Suppressor macrophage treated with lipopolysaccharide for 1 hour (primary cell): ENCODE measurements around the gene MAGED2.
"Not testable (repeated sequence)": the region's sequence is repeated elsewhere in the genome, so short reads cannot be mapped to it uniquely, and the experiment has no call there.

Experiments used
- DNase-seq, 3 donors: peaks; one replicate each; pipeline ENCODE4 v3.0.0-alpha.2; 2020 to 2022

Gene MAGED2

DNA sequence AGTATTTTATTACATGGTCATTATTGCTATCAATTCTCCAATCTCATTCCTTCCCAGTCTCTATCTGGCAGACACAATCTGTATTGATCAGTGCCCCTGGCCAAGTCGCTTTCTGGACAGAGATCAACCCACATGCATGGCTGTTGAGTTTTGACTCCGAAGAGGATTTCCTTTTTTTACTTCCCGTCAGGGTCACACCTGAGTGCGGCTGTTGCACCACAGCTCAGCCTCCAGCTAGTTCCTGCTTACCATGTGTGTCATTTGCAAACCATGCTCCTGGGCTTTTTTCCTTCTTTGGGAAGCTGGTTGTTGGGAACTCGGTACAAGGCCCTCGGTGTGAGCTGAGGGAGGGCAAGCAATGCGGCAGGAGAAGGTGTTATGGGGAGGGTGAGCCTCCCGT, 11.7 kb downstream of the MAGED2 start:
- DNase-seq, result no peak

- DNase-seq, result no peak
Observed at GRCh38 chrX:54820737-54821136, 13.2 kb downstream of the MAGED2 start.

GRCh38 chrX:54821310-54821709, 13.8 kb downstream of the MAGED2 start:
- DNase-seq, result no peak

DNA sequence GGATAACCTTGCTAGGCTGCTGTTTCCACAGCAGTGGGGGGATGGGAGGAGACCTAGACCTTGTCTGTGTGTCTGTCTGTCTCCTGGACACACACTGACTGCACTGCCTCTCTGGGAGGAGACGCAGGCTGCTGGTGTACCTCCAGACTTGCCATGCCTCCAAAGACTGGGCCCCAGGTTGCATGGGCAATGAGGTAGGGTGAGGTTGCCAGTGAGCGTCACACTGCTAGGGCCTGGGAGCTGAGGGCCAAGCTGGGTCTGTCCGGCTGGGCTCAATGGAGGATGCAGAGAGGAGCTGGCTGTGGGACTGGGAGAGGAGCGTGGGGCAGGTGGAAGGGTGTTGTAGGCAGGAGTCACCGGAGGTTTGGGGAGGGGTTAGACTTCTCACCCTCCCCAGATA, 16.6 kb downstream of the MAGED2 start:
- DNase-seq, result no peak

- no peak for DNase-seq
Observed at GRCh38 chrX:54824722-54825121, 17.2 kb downstream of the MAGED2 start.

DNA sequence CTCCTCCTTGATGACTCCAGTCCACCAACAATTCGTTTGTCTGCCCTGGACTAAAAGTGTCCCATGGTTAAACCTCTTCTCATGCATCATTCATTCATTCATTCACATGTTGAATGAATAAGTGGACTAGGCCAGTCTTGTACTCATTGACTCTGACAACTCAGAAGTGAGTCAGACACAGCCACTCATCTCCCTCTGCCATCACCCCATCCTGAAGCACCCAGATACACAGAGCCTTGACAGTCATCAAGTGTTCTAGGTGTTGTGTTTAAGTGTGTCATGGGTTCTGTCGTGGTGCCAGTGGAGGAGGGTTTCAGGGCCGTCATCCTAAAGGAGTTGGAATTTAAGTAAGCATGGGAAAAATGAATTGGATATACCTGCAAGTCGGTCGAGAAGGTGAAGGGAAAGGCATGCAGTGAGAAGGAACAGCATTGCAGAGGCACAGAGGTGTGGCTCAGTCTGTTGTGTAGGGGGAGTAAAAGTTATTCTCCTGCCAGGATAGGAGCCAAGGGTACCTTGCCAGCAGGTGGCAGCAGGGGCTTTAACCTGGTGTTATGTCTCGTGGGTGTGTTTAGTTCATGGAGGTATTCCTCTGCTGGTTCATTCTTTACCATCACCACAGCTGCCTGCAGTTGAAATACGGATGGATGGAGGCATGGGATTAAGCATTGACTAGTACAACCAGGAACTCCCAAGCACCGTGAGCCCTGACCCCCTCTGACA, 18.3 kb downstream of the MAGED2 start:
- DNase-seq, result no peak

GRCh38 chrX:54826598-54826997, 19.1 kb downstream of the MAGED2 start:
- no peak for DNase-seq

DNA sequence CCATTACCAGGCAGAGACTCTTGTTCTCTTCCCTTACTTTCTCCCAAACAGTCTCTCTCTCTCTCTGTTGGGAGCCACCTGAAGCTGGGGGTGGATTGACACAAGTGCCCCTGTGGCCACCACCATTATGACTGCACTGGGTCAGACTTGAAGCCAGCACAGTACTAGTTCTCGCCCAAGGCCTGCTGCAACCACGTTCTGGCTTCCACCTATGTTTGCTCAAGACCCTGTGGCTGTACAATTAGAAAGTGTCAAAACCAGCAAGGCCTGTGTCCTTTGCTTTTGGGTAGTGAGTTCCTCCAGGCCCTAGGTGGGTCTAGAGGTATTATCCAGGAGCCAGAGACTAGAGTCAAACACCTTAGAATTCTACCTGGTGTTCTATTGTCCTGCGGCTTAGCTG, 31.0 kb downstream of the MAGED2 start:
- DNase-seq, result no peak

- not testable (repeated sequence) for DNase-seq
Observed at GRCh38 chrX:54841184-54841874, 33.8 kb downstream of the MAGED2 start.

GRCh38 chrX:54842607-54843006, 35.1 kb downstream of the MAGED2 start:
- no peak for DNase-seq

DNA sequence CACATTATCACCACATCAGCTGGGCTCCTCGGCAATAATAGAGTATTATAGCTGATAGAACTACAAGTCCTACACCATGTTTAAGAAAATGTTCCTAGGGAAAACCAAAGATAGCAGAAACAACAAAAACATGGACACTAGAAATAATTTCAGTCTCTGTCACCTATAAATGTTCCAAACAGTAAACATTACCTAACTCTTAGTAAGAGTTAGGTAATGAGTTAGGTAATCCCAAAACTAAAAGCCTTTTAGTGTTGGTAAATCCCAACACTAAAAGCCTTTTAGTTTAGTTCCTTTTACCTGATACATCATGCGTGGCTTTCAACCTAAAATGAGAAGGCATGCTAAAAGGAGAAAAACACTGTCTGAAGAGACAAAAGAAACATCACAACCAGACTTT, 35.5 kb downstream of the MAGED2 start:
- no peak for DNase-seq

GRCh38 chrX:54847700-54848099, 40.2 kb downstream of the MAGED2 start:
- not testable (repeated sequence) for DNase-seq

- no peak for DNase-seq
Observed at GRCh38 chrX:54865208-54865607, 57.7 kb downstream of the MAGED2 start.
